Endothelial cell of umbilical vein (primary cell): ENCODE measurements around the gene ETHE1. TPM values are rescaled to one million over a fixed set of nuclear protein-coding genes. Genes with fewer than 3 reads are reported as not detected.
"Not testable (repeated sequence)": the region's sequence is repeated elsewhere in the genome, so short reads cannot be mapped to it uniquely, and the experiment has no call there.

Experiments used
- BruUV-seq: library from RNA; stranded (reverse); fragments of 400-500 nt; replicated peaks from 2 replicates; lab custom pipeline; 2021; lab: Mats Ljungman, UMichigan
- CTCF ChIA-PET: fragments of 300-600, 350-600 bp; sonication (Branson Sonifier 250); formaldehyde crosslinking; loops from one replicate; lab custom pipeline; 2021; ENCODE audit warnings: antibody characterized with exemption, inconsistent platforms; lab: Charles Lee
- POLR2A ChIA-PET: fragments of 300-600, 350-600 bp; sonication (Branson Sonifier 250); formaldehyde crosslinking; loops from one replicate; lab custom pipeline; 2021; ENCODE audit warnings: antibody characterized with exemption, inconsistent platforms; lab: Charles Lee
- DNase-seq: peaks from one replicate; pipeline ENCODE4 v3.0.0-alpha.2; 2011; ENCODE audit warnings: low read depth, low spot score
- FAIRE-seq: peaks from 2 replicates; lab custom pipeline; 2011; peaks lifted over from hg19 to GRCh38; lab: Jason Lieb, UNC
- H2AFZ ChIP-seq: 2 replicates; pipeline ENCODE4 v1.6.0; 2012; ENCODE audit warnings: low read depth, low read length, control low read depth, inconsistent platforms
- H3K27ac ChIP-seq: 2 replicates; pipeline ENCODE4 v1.5.1; 2011; ENCODE audit warnings: low read depth, mild to moderate bottlenecking, control low read depth, low read length, moderate library complexity; ENCODE audit not compliant: insufficient read depth
- H3K27me3 ChIP-seq, 2 experiments: 2 replicates each; pipeline versions ENCODE4 v1.6.0 to v1.6.1; 2011; ENCODE audit warnings: low read length in 2 of 2, mixed read lengths in 1 of 2; ENCODE audit not compliant: control insufficient read depth in 2 of 2, insufficient read depth in 2 of 2
- H3K36me3 ChIP-seq, 2 experiments: 2 replicates in 1 of 2; 3 replicates in 1 of 2; pipeline ENCODE4 v1.5.1; 2011; ENCODE audit warnings: low read length in 2 of 2, mild to moderate bottlenecking in 1 of 2, moderate library complexity in 1 of 2; ENCODE audit not compliant: control insufficient read depth in 2 of 2, insufficient read depth in 2 of 2; ENCODE audit errors: extremely low read depth in 1 of 2
- H3K4me1 ChIP-seq: 3 replicates; pipeline ENCODE4 v1.5.1; 2011; ENCODE audit warnings: mild to moderate bottlenecking, low read length; ENCODE audit not compliant: control insufficient read depth, insufficient read depth; ENCODE audit errors: extremely low read depth
- H3K4me2 ChIP-seq: 2 replicates; pipeline ENCODE4 v1.6.1; 2011; ENCODE audit warnings: low read length, control low read depth, mixed read lengths; ENCODE audit not compliant: insufficient read depth
- H3K4me3 ChIP-seq, 3 experiments: fragments of 200-600 bp in 1 of 3; sonication (generic), shearing (Covaris generic) in 1 of 3; replicated peaks in 1 of 3; 2 replicates each; pipeline ENCODE4 v1.5.1; 2011 to 2016; ENCODE audit warnings: control low read depth in 3 of 3, low read length in 3 of 3, mild to moderate bottlenecking in 2 of 3, inconsistent platforms in 1 of 3, low read depth in 1 of 3, moderate library complexity in 1 of 3; ENCODE audit not compliant: insufficient read depth in 1 of 3
- H3K79me2 ChIP-seq: 2 replicates; pipeline ENCODE4 v1.6.0; 2012; ENCODE audit warnings: low read length, inconsistent platforms; ENCODE audit not compliant: control insufficient read depth, insufficient read depth
- H3K9ac ChIP-seq: replicated peaks from 2 replicates; pipeline ENCODE3; 2011; ENCODE audit warnings: low read length, control low read depth; ENCODE audit not compliant: insufficient read depth; ENCODE audit errors: extremely low read depth
- H3K9me1 ChIP-seq: replicated peaks from 3 replicates; pipeline ENCODE4 v1.6.0; 2011; ENCODE audit warnings: mild to moderate bottlenecking, low read length; ENCODE audit not compliant: control insufficient read depth, insufficient read depth; ENCODE audit errors: extremely low read depth
- H3K9me3 ChIP-seq: replicated peaks from 2 replicates; pipeline ENCODE4 v1.5.1; 2012; ENCODE audit warnings: low read length, inconsistent platforms; ENCODE audit not compliant: control insufficient read depth, insufficient read depth
- H4K20me1 ChIP-seq: replicated peaks from 2 replicates; pipeline ENCODE3; 2011; ENCODE audit warnings: mild to moderate bottlenecking, low read length; ENCODE audit not compliant: control insufficient read depth, insufficient read depth; ENCODE audit errors: extremely low read depth
- EZH2 ChIP-seq: IDR thresholded peaks from 2 replicates; pipeline ENCODE4 v1.6.1; 2012; ENCODE audit warnings: borderline replicate concordance, low read depth, mild to moderate bottlenecking, moderate library complexity, low read length, inconsistent platforms; ENCODE audit not compliant: severe bottlenecking
- FOS ChIP-seq: IDR thresholded peaks from 2 replicates; pipeline ENCODE4 v1.6.1; 2011; ENCODE audit warnings: mild to moderate bottlenecking, low read length, moderate library complexity, borderline replicate concordance; ENCODE audit not compliant: insufficient read depth
- GATA2 ChIP-seq: IDR thresholded peaks from 2 replicates; pipeline ENCODE4 v1.7.0; 2011; ENCODE audit warnings: low read depth, mild to moderate bottlenecking, moderate library complexity, mixed read lengths, low read length; ENCODE audit not compliant: insufficient read length, insufficient read depth
- JUN ChIP-seq: IDR thresholded peaks from 2 replicates; pipeline ENCODE4 v1.6.1; 2011; ENCODE audit warnings: borderline replicate concordance, low read depth; ENCODE audit not compliant: insufficient read length, insufficient read depth
- MYC ChIP-seq: IDR thresholded peaks from one replicate; pipeline ENCODE4 v1.6.1; 2011; ENCODE audit warnings: mild to moderate bottlenecking, low read depth, low read length
- POLR2A ChIP-seq: IDR thresholded peaks from 2 replicates; pipeline ENCODE4 v1.6.1; 2012; ENCODE audit warnings: low read depth, mild to moderate bottlenecking, control low read depth, low read length
- POLR2AphosphoS5 ChIP-seq: IDR thresholded peaks from 2 replicates; pipeline ENCODE4 v1.6.1; 2012; ENCODE audit warnings: low read depth, mild to moderate bottlenecking, control low read depth, low read length, moderate library complexity; ENCODE audit not compliant: insufficient read depth
- dilution Hi-C: fragments of 300-500 bp; cut with MboI; formaldehyde crosslinking; loops from one replicate; pipeline ENCODE4 v1.15.0; 2019; ENCODE audit warnings: low sequenced_read_pairs; ENCODE audit not compliant: extremely low pct_ligation_motif_present
- intact Hi-C: fragments of 100-400 bp; cut with micrococcal nuclease; formaldehyde crosslinking; loops from one replicate; pipeline ENCODE4 v1.10.0; 2022
- polyA plus RNA-seq, 4 experiments: library from polyadenylated mRNA; depleted of rRNA in 3 of 4; stranded (reverse) in 3 of 4; unstranded in 1 of 4; fragments of >200 nt; gene quantifications; 2 replicates each; pipeline versions ENCODE4 v1.2.1 to v1.2.3, GENCODE V29; 2011 to 2012; ENCODE audit warnings: missing spikeins in 1 of 4
- total RNA-seq: library from RNA; stranded (reverse); gene quantifications from 2 replicates; pipeline ENCODE4 v1.2.3, GENCODE V29; 2021
- TF ChIP-seq, protein P1 (sequence below), 2 donors: IDR thresholded peaks; 1 replicate in 1 of 2; 2 replicates in 1 of 2; pipeline ENCODE4 v1.5.1; 2011; ENCODE audit warnings: low read length in 2 of 2, mild to moderate bottlenecking in 2 of 2, moderate library complexity in 2 of 2, control low read depth in 1 of 2, inconsistent platforms in 1 of 2, low read depth in 1 of 2; ENCODE audit not compliant: insufficient read depth in 1 of 2; ENCODE audit errors: extremely low read depth in 1 of 2
- TF ChIP-seq, protein P2 (sequence below): IDR thresholded peaks from 2 replicates; pipeline ENCODE4 v1.6.1; 2011; ENCODE audit not compliant: insufficient read depth, insufficient read length

ETHE1 gene
- total and polyA plus RNA-seq, 2 donors (not counting 3 experiments of a cell fraction or from before 2014, with no cell fraction given): 34.5 to 124 TPM

DNA sequence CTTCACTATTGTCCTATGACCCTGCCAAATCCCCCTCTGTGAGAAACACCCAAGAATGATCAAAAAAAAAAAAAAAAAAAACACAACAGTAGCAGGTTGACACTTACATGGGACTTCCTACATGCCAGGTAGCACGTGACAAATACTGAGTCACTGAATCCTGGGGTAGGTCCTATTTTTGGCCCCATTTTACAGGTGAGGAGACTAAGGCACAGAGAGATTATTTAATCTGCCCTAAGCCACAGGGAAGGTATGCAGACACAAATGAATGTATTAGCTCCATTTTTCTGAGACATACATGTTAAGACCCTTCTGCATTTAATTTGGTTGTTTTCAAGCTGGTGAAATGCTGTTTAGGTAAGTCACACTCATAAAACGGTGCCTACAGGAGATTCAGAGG lies 21.7 kb upstream of the ETHE1 start:
- intact Hi-C loops: no loop called here
- no peaks in the 10 kb centered on the region for H3K79me2 ChIP-seq
- H3K4me3 ChIP-seq: no peak overlapping the region
- DNase-seq (no peak), FAIRE-seq (no peak)
- no peaks in the 10 kb centered on the region for H4K20me1 ChIP-seq
- no TSS peak for BruUV-seq
- H3K4me1 ChIP-seq: no peaks in the 10 kb centered on the region
- H3K27ac ChIP-seq: no peak overlapping the region
- H3K4me2 ChIP-seq: no peak overlapping the region
- no peak overlapping the region for H3K9ac ChIP-seq
- no peaks in the 10 kb centered on the region for H3K27me3 ChIP-seq
- ChIA-PET POLR2A (no interaction called here), CTCF (interaction anchor here (0.6 to 1.4 kb wide), 2 partner anchors 10 to 46 kb away, joined by 3 read pairs; no protein-coding TSS in a partner anchor)
- TF ChIP-seq, protein P1, sequence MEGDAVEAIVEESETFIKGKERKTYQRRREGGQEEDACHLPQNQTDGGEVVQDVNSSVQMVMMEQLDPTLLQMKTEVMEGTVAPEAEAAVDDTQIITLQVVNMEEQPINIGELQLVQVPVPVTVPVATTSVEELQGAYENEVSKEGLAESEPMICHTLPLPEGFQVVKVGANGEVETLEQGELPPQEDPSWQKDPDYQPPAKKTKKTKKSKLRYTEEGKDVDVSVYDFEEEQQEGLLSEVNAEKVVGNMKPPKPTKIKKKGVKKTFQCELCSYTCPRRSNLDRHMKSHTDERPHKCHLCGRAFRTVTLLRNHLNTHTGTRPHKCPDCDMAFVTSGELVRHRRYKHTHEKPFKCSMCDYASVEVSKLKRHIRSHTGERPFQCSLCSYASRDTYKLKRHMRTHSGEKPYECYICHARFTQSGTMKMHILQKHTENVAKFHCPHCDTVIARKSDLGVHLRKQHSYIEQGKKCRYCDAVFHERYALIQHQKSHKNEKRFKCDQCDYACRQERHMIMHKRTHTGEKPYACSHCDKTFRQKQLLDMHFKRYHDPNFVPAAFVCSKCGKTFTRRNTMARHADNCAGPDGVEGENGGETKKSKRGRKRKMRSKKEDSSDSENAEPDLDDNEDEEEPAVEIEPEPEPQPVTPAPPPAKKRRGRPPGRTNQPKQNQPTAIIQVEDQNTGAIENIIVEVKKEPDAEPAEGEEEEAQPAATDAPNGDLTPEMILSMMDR (IDR thresholded peaks at IDR 0.05; ENCODE audit: extremely low read depth in 1 of 2, insufficient read depth in 1 of 2, low read depth in 1 of 2, low read length in 2 of 2): no peak
- no peak for TF ChIP-seq MYC
- no peak for TF ChIP-seq FOS
- TF ChIP-seq, protein P2, sequence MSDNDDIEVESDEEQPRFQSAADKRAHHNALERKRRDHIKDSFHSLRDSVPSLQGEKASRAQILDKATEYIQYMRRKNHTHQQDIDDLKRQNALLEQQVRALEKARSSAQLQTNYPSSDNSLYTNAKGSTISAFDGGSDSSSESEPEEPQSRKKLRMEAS: no peak
- TF ChIP-seq POLR2AphosphoS5: no peak
- no peak for TF ChIP-seq POLR2A
- TF ChIP-seq JUN: no peak
- TF ChIP-seq EZH2: no peak
- TF ChIP-seq GATA2: no peak
- no peaks in the 10 kb centered on the region for H3K9me1 ChIP-seq
- dilution Hi-C loops: no loop called here
- peaks cover 2 to 39% of the 10 kb centered on the region in 2 experiments for H3K36me3 ChIP-seq
- no peaks in the 10 kb centered on the region for H3K9me3 ChIP-seq
- no peak overlapping the region for H2AFZ ChIP-seq

GRCh38 chr19:43547926-43548325 lies 20.9 kb upstream of the ETHE1 start:
- FAIRE-seq, H2AFZ ChIP-seq, H3K9me1 ChIP-seq, H3K27ac ChIP-seq, H4K20me1 ChIP-seq, dilution Hi-C loops, H3K4me3 ChIP-seq, H3K9ac ChIP-seq, DNase-seq, POLR2A ChIA-PET, intact Hi-C loops, H3K9me3 ChIP-seq, H3K4me1 ChIP-seq, CTCF ChIA-PET, H3K79me2 ChIP-seq, BruUV-seq, H3K27me3 ChIP-seq, H3K4me2 ChIP-seq: not testable (repeated sequence)
- peaks cover 2 to 40% of the 10 kb centered on the region in 2 experiments for H3K36me3 ChIP-seq
